Pulmonary artery endothelial cell (primary cell): ENCODE results near the gene C12orf50. TPM values are rescaled to one million over a fixed set of nuclear protein-coding genes. Genes with fewer than 3 reads are reported as not detected.
"Not testable (repeated sequence)": the region's sequence is repeated elsewhere in the genome, so short reads cannot be mapped to it uniquely, and the experiment has no call there.

Experiments used
- DNase-seq: peaks from one replicate; pipeline ENCODE4 v3.0.0-alpha.2; 2011; ENCODE audit warnings: low read depth, low spot score
- total RNA-seq: library from RNA; depleted of rRNA; stranded (reverse); fragments of >200 nt; gene quantifications from 2 replicates; pipeline ENCODE4 v1.2.3, GENCODE V29; 2014

C12orf50 gene
- 0.07 TPM in 1 of 2 replicates, not detected in the other for total RNA-seq

GRCh38 chr12:88029093-88029665, at the start of gene C12orf50:
C12orf50 (minus strand) TSS chr12:88029401; CDS start chr12:88026962, 2,439 bp downstream.
- DNase-seq: no peak

GRCh38 chr12:88067301-88067700, 38.1 kb upstream of the C12orf50 start:
- DNase-seq: no peak

- no peak for DNase-seq
Measured at GRCh38 chr12:88063375-88063774, 34.2 kb upstream of the C12orf50 start.

- no peak for DNase-seq
Measured at GRCh38 chr12:88062474-88062873, 33.3 kb upstream of the C12orf50 start.

GRCh38 chr12:88058719-88059077, 29.5 kb upstream of the C12orf50 start:
- no peak for DNase-seq

- DNase-seq: no peak
Measured at GRCh38 chr12:88057994-88058718, 29.0 kb upstream of the C12orf50 start.

- no peak for DNase-seq
Measured at GRCh38 chr12:88056571-88056970, 27.4 kb upstream of the C12orf50 start.

GRCh38 chr12:88052686-88053085, 23.5 kb upstream of the C12orf50 start:
- DNase-seq: no peak

- DNase-seq: no peak
Measured at GRCh38 chr12:88044035-88044434, 14.8 kb upstream of the C12orf50 start.

- no peak for DNase-seq
Measured at GRCh38 chr12:88037770-88038169, 8.6 kb upstream of the C12orf50 start.

GRCh38 chr12:88036353-88036965, 7.3 kb upstream of the C12orf50 start:
- DNase-seq: no peak

- no peak for DNase-seq
Measured at GRCh38 chr12:88035907-88036289, 6.7 kb upstream of the C12orf50 start.

- peak; percentile 55 for DNase-seq
Measured at GRCh38 chr12:88035271-88035906, 6.2 kb upstream of the C12orf50 start.

GRCh38 chr12:88031161-88031560, 2.0 kb upstream of the C12orf50 start:
- not testable (repeated sequence) for DNase-seq

GRCh38 chr12:88026196-88026595, 3.0 kb downstream of the C12orf50 start:
- no peak for DNase-seq

GRCh38 chr12:88017964-88018363, 11.2 kb downstream of the C12orf50 start:
- no peak for DNase-seq

- no peak for DNase-seq
Measured at GRCh38 chr12:88015825-88016224, 13.4 kb downstream of the C12orf50 start.

- no peak for DNase-seq
Measured at GRCh38 chr12:88011755-88012154, 17.4 kb downstream of the C12orf50 start.

- DNase-seq: no peak
Measured at GRCh38 chr12:88006351-88006750, 22.9 kb downstream of the C12orf50 start.

- DNase-seq: no peak
Measured at GRCh38 chr12:88001327-88001726, 27.9 kb downstream of the C12orf50 start.

GRCh38 chr12:87995581-87996178, 33.5 kb downstream of the C12orf50 start:
- peak; percentile 7 for DNase-seq

- DNase-seq: no peak
Measured at GRCh38 chr12:87991483-87991882, 37.7 kb downstream of the C12orf50 start.
